Esophagus squamous epithelium (tissue), 4 donors: ENCODE measurements around the gene CCDC92.

Source experiments
- POLR2A ChIP-seq, 4 donors: fragments of 450-650 bp; IDR thresholded peaks; one replicate each; pipeline ENCODE4 v1.6.1; 2017; ENCODE audit warnings: antibody characterized with exemption in 4 of 4, mild to moderate bottlenecking in 4 of 4, moderate library complexity in 3 of 4
- TF ChIP-seq, protein P1 (sequence below), 6 experiments: fragments of 450-650 bp in 4 of 6; fragments of 200-600 bp in 2 of 6; sonication (generic) in 2 of 6; IDR thresholded peaks; one replicate each; pipeline ENCODE4 v1.5.1; 2016 to 2019; ENCODE audit warnings: antibody characterized with exemption in 6 of 6, mild to moderate bottlenecking in 4 of 6, moderate library complexity in 4 of 6

DNA sequence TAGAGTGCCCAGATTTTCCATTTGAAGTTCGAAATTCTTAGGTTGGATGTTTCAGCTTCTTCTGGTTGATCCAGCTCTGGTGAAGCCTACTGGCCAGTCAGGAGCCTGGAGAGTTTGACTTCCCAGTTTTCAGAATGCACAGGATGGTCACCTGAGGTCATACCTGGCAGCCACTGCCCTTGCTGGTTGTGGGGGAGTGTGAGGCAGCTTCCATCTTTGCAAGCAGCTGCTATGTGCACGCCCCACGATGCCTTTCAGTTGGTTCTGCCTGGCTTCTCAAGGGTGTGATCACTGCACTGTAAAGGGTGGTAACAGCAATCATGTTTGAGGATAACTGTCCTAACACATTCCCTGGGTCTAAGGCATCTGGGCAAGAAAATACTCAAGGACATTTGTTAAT lies 15.4 kb downstream of the CCDC92 start:
- TF ChIP-seq POLR2A (IDR thresholded peaks at IDR 0.05), result no peak
- TF ChIP-seq, protein P1, sequence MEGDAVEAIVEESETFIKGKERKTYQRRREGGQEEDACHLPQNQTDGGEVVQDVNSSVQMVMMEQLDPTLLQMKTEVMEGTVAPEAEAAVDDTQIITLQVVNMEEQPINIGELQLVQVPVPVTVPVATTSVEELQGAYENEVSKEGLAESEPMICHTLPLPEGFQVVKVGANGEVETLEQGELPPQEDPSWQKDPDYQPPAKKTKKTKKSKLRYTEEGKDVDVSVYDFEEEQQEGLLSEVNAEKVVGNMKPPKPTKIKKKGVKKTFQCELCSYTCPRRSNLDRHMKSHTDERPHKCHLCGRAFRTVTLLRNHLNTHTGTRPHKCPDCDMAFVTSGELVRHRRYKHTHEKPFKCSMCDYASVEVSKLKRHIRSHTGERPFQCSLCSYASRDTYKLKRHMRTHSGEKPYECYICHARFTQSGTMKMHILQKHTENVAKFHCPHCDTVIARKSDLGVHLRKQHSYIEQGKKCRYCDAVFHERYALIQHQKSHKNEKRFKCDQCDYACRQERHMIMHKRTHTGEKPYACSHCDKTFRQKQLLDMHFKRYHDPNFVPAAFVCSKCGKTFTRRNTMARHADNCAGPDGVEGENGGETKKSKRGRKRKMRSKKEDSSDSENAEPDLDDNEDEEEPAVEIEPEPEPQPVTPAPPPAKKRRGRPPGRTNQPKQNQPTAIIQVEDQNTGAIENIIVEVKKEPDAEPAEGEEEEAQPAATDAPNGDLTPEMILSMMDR (IDR thresholded peaks at IDR 0.05), result no peak
